ENCODE data around the gene TRABD2B. TPM values are rescaled to one million over a fixed set of nuclear protein-coding genes. Genes with fewer than 3 reads are reported as not detected.

Gene TRABD2B
- total and polyA plus RNA-seq, 2 of the 13 experiments (the other 11 are each of a cell fraction or from before 2014, with no cell fraction given), result 0.04 TPM; not detected in 1

- DNase-seq (ENCODE audit: low spot score), result peak; percentile 88
- H3K36me3 ChIP-seq (replicated peaks in 1 of 2; ENCODE audit: control insufficient read depth in 1 of 2, insufficient read depth in 2 of 2, low read length in 2 of 2), result no peaks in the 10 kb centered on the region
- no peak overlapping the region for H2AFZ ChIP-seq (ENCODE audit: low read length)
- no peaks in the 10 kb centered on the region for H4K20me1 ChIP-seq (ENCODE audit: insufficient read depth, low read length)
- FAIRE-seq, result peak; percentile 94
- peak; percentile 88 for ATAC-seq
- BruUV-seq (replicated peaks), result no TSS peak
- no peaks in the 10 kb centered on the region for H3K27me3 ChIP-seq (ENCODE audit: control insufficient read depth in 1 of 2, insufficient read depth in 2 of 2, low read length in 2 of 2)
- peaks cover 9% of the 10 kb centered on the region; the same call in 1 of the 2 replicates for H3K9me3 ChIP-seq (ENCODE audit: low read length)
- CTCF ChIA-PET (ENCODE audit: low intra/inter-chr PET ratio, low total read pairs), result no interaction called here
- in situ Hi-C loops (cut with HindIII; ENCODE audit: extremely low pct_ligation_motif_present, low pct_unique_long_range_greater_than_20kb) (no loop called here), intact Hi-C loops (cut with micrococcal nuclease; ENCODE audit: unreplicated experiment) (no loop called here)
- peak overlapping the region; percentile 71 for H3K27ac ChIP-seq (ENCODE audit: extremely low read length, insufficient read depth, low read length)
- H3K4me3 ChIP-seq (replicated peaks in 1 of 3; ENCODE audit: insufficient read depth in 1 of 3, low read depth in 2 of 3, low read length in 3 of 3), result peak overlapping the region in 1 of 3 experiments; percentile 20; a peak in 1 of 6 replicates
- peak overlapping the region; percentile 56 for H3K4me2 ChIP-seq (ENCODE audit: low read depth, low read length)
- H3K9ac ChIP-seq (ENCODE audit: insufficient read depth, low read depth, low read length), result peak overlapping the region; percentile 38; the same call in 1 of the 2 replicates
- WGBS (ENCODE audit: low lambda C conversion rate), result 0% methylated on average over 3 of the region's 5 CpGs
- peaks cover 95% of the 10 kb centered on the region for H3K4me1 ChIP-seq (ENCODE audit: insufficient read depth, low read length)
- POLR2A ChIA-PET, result interaction anchor here (1.0 kb wide), 1 partner anchor 81 kb away, joined by 5 read pairs; no protein-coding TSS in a partner anchor
- no peaks in the 10 kb centered on the region for H3K79me2 ChIP-seq (ENCODE audit: insufficient read depth, low read length)
- TF ChIP-seq ZNF660 (CRISPR knock-in tag; IDR thresholded peaks at IDR 0.05; ENCODE audit: borderline replicate concordance, low read depth), result no peak
- peak; percentile 94 for TF ChIP-seq HNF4A (CRISPR knock-in tag; IDR thresholded peaks at IDR 0.05)
- no peak for TF ChIP-seq ELK4 (CRISPR knock-in tag; IDR thresholded peaks at IDR 0.05; ENCODE audit: borderline replicate concordance)
- no peak for TF ChIP-seq SIN3A (IDR thresholded peaks at IDR 0.05; ENCODE audit: borderline replicate concordance, low read depth, low read length)
- TF ChIP-seq, protein P1, sequence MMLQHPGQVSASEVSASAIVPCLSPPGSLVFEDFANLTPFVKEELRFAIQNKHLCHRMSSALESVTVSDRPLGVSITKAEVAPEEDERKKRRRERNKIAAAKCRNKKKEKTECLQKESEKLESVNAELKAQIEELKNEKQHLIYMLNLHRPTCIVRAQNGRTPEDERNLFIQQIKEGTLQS (CRISPR knock-in tag; IDR thresholded peaks at IDR 0.05), result no peak
- TF ChIP-seq, protein P2, sequence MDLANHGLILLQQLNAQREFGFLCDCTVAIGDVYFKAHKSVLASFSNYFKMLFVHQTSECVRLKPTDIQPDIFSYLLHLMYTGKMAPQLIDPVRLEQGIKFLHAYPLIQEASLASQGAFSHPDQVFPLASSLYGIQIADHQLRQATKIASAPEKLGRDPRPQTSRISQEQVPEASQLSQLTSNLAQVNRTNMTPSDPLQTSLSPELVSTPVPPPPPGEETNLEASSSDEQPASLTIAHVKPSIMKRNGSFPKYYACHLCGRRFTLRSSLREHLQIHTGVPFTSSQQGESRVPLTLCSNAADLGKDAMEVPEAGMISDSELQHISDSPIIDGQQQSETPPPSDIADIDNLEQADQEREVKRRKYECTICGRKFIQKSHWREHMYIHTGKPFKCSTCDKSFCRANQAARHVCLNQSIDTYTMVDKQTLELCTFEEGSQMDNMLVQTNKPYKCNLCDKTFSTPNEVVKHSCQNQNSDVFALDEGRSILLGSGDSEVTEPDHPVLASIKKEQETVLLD (CRISPR knock-in tag; IDR thresholded peaks at IDR 0.05; ENCODE audit: low read depth), result no peak
- TF ChIP-seq GABPA (IDR thresholded peaks at IDR 0.05; ENCODE audit: low read depth, low read length), result no peak
- TF ChIP-seq GABPA (CRISPR knock-in tag; IDR thresholded peaks at IDR 0.05; ENCODE audit: low read depth), result no peak
- TF ChIP-seq NRL (CRISPR knock-in tag; IDR thresholded peaks at IDR 0.05; ENCODE audit: borderline replicate concordance), result no peak
- peak in 1 of 2 experiments; percentile 35; a peak in 1 of 4 replicates for TF ChIP-seq REST (IDR thresholded peaks at IDR 0.05; ENCODE audit: borderline replicate concordance in 1 of 2, low read depth in 1 of 2, low read length in 2 of 2)
- TF ChIP-seq, protein P3, sequence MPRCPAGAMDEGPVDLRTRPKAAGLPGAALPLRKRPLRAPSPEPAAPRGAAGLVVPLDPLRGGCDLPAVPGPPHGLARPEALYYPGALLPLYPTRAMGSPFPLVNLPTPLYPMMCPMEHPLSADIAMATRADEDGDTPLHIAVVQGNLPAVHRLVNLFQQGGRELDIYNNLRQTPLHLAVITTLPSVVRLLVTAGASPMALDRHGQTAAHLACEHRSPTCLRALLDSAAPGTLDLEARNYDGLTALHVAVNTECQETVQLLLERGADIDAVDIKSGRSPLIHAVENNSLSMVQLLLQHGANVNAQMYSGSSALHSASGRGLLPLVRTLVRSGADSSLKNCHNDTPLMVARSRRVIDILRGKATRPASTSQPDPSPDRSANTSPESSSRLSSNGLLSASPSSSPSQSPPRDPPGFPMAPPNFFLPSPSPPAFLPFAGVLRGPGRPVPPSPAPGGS (CRISPR knock-in tag; IDR thresholded peaks at IDR 0.05), result no peak
Observed at GRCh38 chr1:47837866-47838561, 159.2 kb downstream of the TRABD2B start.
